Mesendoderm (in vitro differentiated cells): ENCODE results near the gene SLC39A11.

Experiments
- DNase-seq: peaks from one replicate; pipeline ENCODE4 v3.0.0; 2013
- H2AK5ac ChIP-seq: 2 replicates; pipeline ENCODE4 v1.6.1; 2013; ENCODE audit warnings: low read length, inconsistent platforms
- H2BK120ac ChIP-seq: 2 replicates; pipeline ENCODE4 v1.6.1; 2013; ENCODE audit warnings: low read depth, mild to moderate bottlenecking, low read length, moderate library complexity, mixed read lengths
- H2BK15ac ChIP-seq: replicated peaks from 2 replicates; pipeline ENCODE4 v1.6.1; 2013; ENCODE audit warnings: low read depth, mild to moderate bottlenecking, moderate library complexity
- H2BK5ac ChIP-seq: 2 replicates; pipeline ENCODE4 v1.6.1; 2013; ENCODE audit warnings: low read length, inconsistent platforms
- H3K18ac ChIP-seq: 2 replicates; pipeline ENCODE4 v1.6.1; 2013; ENCODE audit warnings: mild to moderate bottlenecking, low read length, mixed read lengths
- H3K23ac ChIP-seq: one replicate; pipeline ENCODE4 v1.6.1; 2013; ENCODE audit warnings: low read length
- H3K27ac ChIP-seq: 2 replicates; pipeline ENCODE4 v1.5.1; 2013; ENCODE audit warnings: low read depth, mild to moderate bottlenecking, inconsistent platforms, low read length, moderate library complexity
- H3K27me3 ChIP-seq: 2 replicates; pipeline ENCODE4 v1.6.1; 2013; ENCODE audit warnings: low read length, control low read depth, mild to moderate bottlenecking, inconsistent platforms; ENCODE audit not compliant: insufficient read depth, poor library complexity
- H3K36me3 ChIP-seq: 2 replicates; pipeline ENCODE4 v1.6.1; 2013; ENCODE audit warnings: low read length, inconsistent platforms; ENCODE audit not compliant: control insufficient read depth, insufficient read depth
- H3K4ac ChIP-seq: one replicate; pipeline ENCODE4 v1.6.1; 2013; ENCODE audit warnings: low read depth, mild to moderate bottlenecking, low read length, moderate library complexity
- H3K4me1 ChIP-seq: 2 replicates; pipeline ENCODE4 v1.6.1; 2013; ENCODE audit warnings: low read depth, low read length, inconsistent platforms; ENCODE audit not compliant: control insufficient read depth
- H3K4me2 ChIP-seq: 2 replicates; pipeline ENCODE4 v1.6.1; 2013; ENCODE audit warnings: low read length
- H3K4me3 ChIP-seq: 2 replicates; pipeline ENCODE4 v1.5.1; 2013; ENCODE audit warnings: mild to moderate bottlenecking, low read length
- H3K56ac ChIP-seq: one replicate; pipeline ENCODE4 v1.6.1; 2013; ENCODE audit warnings: low read length
- H3K79me1 ChIP-seq: 2 replicates; pipeline ENCODE4 v1.6.1; 2013; ENCODE audit warnings: low read length, inconsistent platforms
- H3K79me2 ChIP-seq: 2 replicates; pipeline ENCODE4 v1.6.1; 2013; ENCODE audit warnings: mild to moderate bottlenecking, low read length; ENCODE audit not compliant: control insufficient read depth, insufficient read depth
- H3K9ac ChIP-seq: 2 replicates; pipeline ENCODE4 v1.6.1; 2013; ENCODE audit warnings: low read length, inconsistent platforms
- H4K5ac ChIP-seq: one replicate; pipeline ENCODE4 v1.6.1; 2013; ENCODE audit warnings: low read length
- H4K8ac ChIP-seq: one replicate; pipeline ENCODE4 v1.6.1; 2013; ENCODE audit warnings: low read depth, mild to moderate bottlenecking, control low read depth, low read length, moderate library complexity
- WGBS: extraction: QIAGEN DNeasy Blood & Tissue Kit; methylation state at CpG from one replicate; pipeline ENCODE4 v1.1.7; 2013; ENCODE audit warnings: low lambda C conversion rate, missing lambda C conversion rate; ENCODE audit not compliant: insufficient coverage; ENCODE audit errors: extremely low coverage; 5-methylcytosine and 5-hydroxymethylcytosine counted together

Gene SLC39A11

GRCh38 chr17:72816406-72816805 lies 276.1 kb downstream of the SLC39A11 start:
- H2BK5ac ChIP-seq: no peak overlapping the region
- WGBS: no CpG with 5 or more reads among the region's 7 CpGs
- no peak overlapping the region for H4K5ac ChIP-seq
- H3K23ac ChIP-seq: no peak overlapping the region
- H3K4me2 ChIP-seq: no peak overlapping the region
- H3K36me3 ChIP-seq: no peaks in the 10 kb centered on the region
- no peaks in the 10 kb centered on the region for H3K79me1 ChIP-seq
- H2BK120ac ChIP-seq: no peak overlapping the region
- no peaks in the 10 kb centered on the region for H3K4me1 ChIP-seq
- H2AK5ac ChIP-seq: no peak overlapping the region
- no peak overlapping the region for H3K4ac ChIP-seq
- no peak overlapping the region for H3K27ac ChIP-seq
- H3K18ac ChIP-seq: no peak overlapping the region
- no peak overlapping the region for H3K9ac ChIP-seq
- H3K4me3 ChIP-seq: no peak overlapping the region
- H3K56ac ChIP-seq: no peak overlapping the region
- H4K8ac ChIP-seq: no peak overlapping the region
- no peaks in the 10 kb centered on the region for H3K27me3 ChIP-seq
- no peaks in the 10 kb centered on the region for H3K79me2 ChIP-seq
- DNase-seq: peak; percentile 47
- H2BK15ac ChIP-seq: no peak overlapping the region

- Histone ChIP-seq H3K27ac (no peak overlapping the region), H3K4me3 (no peak overlapping the region), H2BK5ac (no peak overlapping the region), H2BK120ac (no peak overlapping the region), H3K18ac (no peak overlapping the region), H2BK15ac (no peak overlapping the region), H3K4me2 (no peak overlapping the region), H3K4me1 (no peaks in the 10 kb centered on the region), H3K27me3 (no peaks in the 10 kb centered on the region), H3K4ac (no peak overlapping the region), H2AK5ac (no peak overlapping the region), H3K79me2 (no peaks in the 10 kb centered on the region), H3K36me3 (no peaks in the 10 kb centered on the region), H3K79me1 (no peaks in the 10 kb centered on the region), H3K23ac (no peak overlapping the region), H4K8ac (no peak overlapping the region), H3K56ac (no peak overlapping the region), H4K5ac (no peak overlapping the region), H3K9ac (no peak overlapping the region)
- WGBS: no CpG with 5 or more reads among the region's 5 CpGs
- DNase-seq: no peak
Observed at GRCh38 chr17:72813481-72813880, 279.0 kb downstream of the SLC39A11 start.

GRCh38 chr17:72812823-72813222 lies 279.7 kb downstream of the SLC39A11 start:
- no peak overlapping the region for H3K9ac ChIP-seq
- H3K79me1 ChIP-seq: no peaks in the 10 kb centered on the region
- no CpG with 5 or more reads among the region's 7 CpGs for WGBS
- H3K79me2 ChIP-seq: no peaks in the 10 kb centered on the region
- no peaks in the 10 kb centered on the region for H3K4me1 ChIP-seq
- H4K5ac ChIP-seq: no peak overlapping the region
- no peak overlapping the region for H2BK5ac ChIP-seq
- no peak for DNase-seq
- no peak overlapping the region for H3K4ac ChIP-seq
- H4K8ac ChIP-seq: no peak overlapping the region
- no peaks in the 10 kb centered on the region for H3K36me3 ChIP-seq
- H3K27me3 ChIP-seq: no peaks in the 10 kb centered on the region
- H2AK5ac ChIP-seq: no peak overlapping the region
- no peak overlapping the region for H3K18ac ChIP-seq
- H3K23ac ChIP-seq: no peak overlapping the region
- no peak overlapping the region for H3K27ac ChIP-seq
- no peak overlapping the region for H2BK120ac ChIP-seq
- H3K4me3 ChIP-seq: no peak overlapping the region
- H3K4me2 ChIP-seq: no peak overlapping the region
- no peak overlapping the region for H3K56ac ChIP-seq
- no peak overlapping the region for H2BK15ac ChIP-seq

GRCh38 chr17:72811976-72812687 lies 280.4 kb downstream of the SLC39A11 start:
- no peak overlapping the region for H4K5ac ChIP-seq
- WGBS: no CpG with 5 or more reads among the region's 3 CpGs
- H3K27me3 ChIP-seq: no peaks in the 10 kb centered on the region
- H3K56ac ChIP-seq: no peak overlapping the region
- no peak overlapping the region for H4K8ac ChIP-seq
- no peak overlapping the region for H2BK120ac ChIP-seq
- no peak overlapping the region for H3K18ac ChIP-seq
- H3K4ac ChIP-seq: no peak overlapping the region
- no peak overlapping the region for H2AK5ac ChIP-seq
- H3K23ac ChIP-seq: no peak overlapping the region
- no peak overlapping the region for H3K27ac ChIP-seq
- no peaks in the 10 kb centered on the region for H3K4me1 ChIP-seq
- no peaks in the 10 kb centered on the region for H3K79me1 ChIP-seq
- no peak overlapping the region for H3K4me2 ChIP-seq
- H3K9ac ChIP-seq: no peak overlapping the region
- no peak overlapping the region for H2BK5ac ChIP-seq
- H3K36me3 ChIP-seq: no peaks in the 10 kb centered on the region
- no peak overlapping the region for H3K4me3 ChIP-seq
- H2BK15ac ChIP-seq: no peak overlapping the region
- no peaks in the 10 kb centered on the region for H3K79me2 ChIP-seq
- no peak for DNase-seq

GRCh38 chr17:72810991-72811508 lies 281.4 kb downstream of the SLC39A11 start:
- no peaks in the 10 kb centered on the region for H3K36me3 ChIP-seq
- no peaks in the 10 kb centered on the region for H3K79me1 ChIP-seq
- H2AK5ac ChIP-seq: no peak overlapping the region
- H3K4me1 ChIP-seq: no peaks in the 10 kb centered on the region
- no peak overlapping the region for H3K4ac ChIP-seq
- H3K18ac ChIP-seq: no peak overlapping the region
- no peak overlapping the region for H3K27ac ChIP-seq
- no peak overlapping the region for H3K56ac ChIP-seq
- H2BK120ac ChIP-seq: no peak overlapping the region
- H3K27me3 ChIP-seq: no peaks in the 10 kb centered on the region
- H3K23ac ChIP-seq: no peak overlapping the region
- no peaks in the 10 kb centered on the region for H3K79me2 ChIP-seq
- H2BK5ac ChIP-seq: no peak overlapping the region
- no peak overlapping the region for H3K9ac ChIP-seq
- no peak overlapping the region for H2BK15ac ChIP-seq
- DNase-seq: no peak
- no peak overlapping the region for H4K8ac ChIP-seq
- no peak overlapping the region for H3K4me3 ChIP-seq
- H3K4me2 ChIP-seq: no peak overlapping the region
- no peak overlapping the region for H4K5ac ChIP-seq
- WGBS: no CpG with 5 or more reads among the region's 1 CpG

GRCh38 chr17:72806011-72806410 lies 286.5 kb downstream of the SLC39A11 start:
- Histone ChIP-seq H3K4me2 (no peak overlapping the region), H3K9ac (no peak overlapping the region), H3K4ac (no peak overlapping the region), H2BK15ac (no peak overlapping the region), H3K36me3 (no peaks in the 10 kb centered on the region), H4K5ac (no peak overlapping the region), H3K79me2 (no peaks in the 10 kb centered on the region), H2AK5ac (no peak overlapping the region), H3K27ac (no peak overlapping the region), H3K18ac (no peak overlapping the region), H3K56ac (no peak overlapping the region), H3K79me1 (no peaks in the 10 kb centered on the region), H2BK5ac (no peak overlapping the region), H3K27me3 (no peaks in the 10 kb centered on the region), H3K23ac (no peak overlapping the region), H4K8ac (no peak overlapping the region), H3K4me1 (no peaks in the 10 kb centered on the region), H2BK120ac (no peak overlapping the region), H3K4me3 (no peak overlapping the region)
- WGBS: no CpG with 5 or more reads among the region's 5 CpGs
- no peak for DNase-seq
